ENCODE data around the gene KCTD18.
A peak's percentile ranks its signal among the peaks of the same experiment; 100 is the strongest.

DNA sequence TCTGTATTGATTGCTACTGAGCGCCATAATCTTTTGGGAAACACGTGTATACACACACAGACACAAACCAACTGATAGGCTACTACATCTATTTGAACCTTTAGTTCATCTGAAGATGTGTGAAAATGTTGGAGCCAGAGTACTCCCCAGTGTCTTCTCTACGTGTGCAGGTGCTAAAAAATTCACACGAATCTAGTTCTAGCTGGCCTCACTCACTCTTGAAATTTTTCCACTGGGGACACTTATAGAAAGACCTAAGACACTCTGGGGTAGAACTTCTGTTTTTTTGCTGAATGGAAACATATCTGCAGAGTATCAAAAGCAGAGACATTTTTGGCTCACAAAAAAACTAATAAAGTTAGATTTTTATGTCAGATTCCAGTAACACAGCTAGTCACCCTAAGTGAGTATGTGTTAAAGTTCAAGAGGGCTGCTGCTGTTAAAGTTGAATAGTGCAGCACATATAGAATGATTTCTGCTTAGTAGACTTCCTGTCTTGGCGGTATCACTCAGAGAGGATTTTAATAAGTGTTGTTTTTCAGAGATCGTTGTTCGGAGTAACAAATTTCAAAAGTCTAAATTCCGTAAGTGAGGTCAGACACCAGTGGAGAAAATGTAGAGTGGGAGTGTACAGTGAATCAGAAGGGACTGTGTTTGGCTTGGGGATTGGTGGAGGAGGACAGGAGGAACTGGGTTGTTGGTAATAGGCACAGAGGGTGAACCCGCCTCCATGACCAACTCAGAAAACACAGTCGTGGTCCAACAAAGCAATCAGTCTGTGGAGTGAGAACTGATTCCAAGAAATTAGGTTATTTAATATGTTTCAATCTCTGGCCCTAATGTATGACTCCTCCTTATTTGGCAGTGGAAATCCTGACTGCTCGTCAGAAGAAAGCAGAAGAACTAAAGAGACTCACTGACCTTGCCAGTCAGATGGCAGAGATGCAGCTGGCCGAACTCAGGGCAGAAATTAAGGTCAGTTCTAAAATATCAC lies 43.1 kb downstream of the KCTD18 start:
- TF ChIP-seq POLR2A (IDR thresholded peaks at IDR 0.05; ENCODE audit: low read depth) (no peak), EP300 (IDR thresholded peaks at IDR 0.05) (no peak), POLR2AphosphoS5 (IDR thresholded peaks at IDR 0.05) (peak in 1 of 2 donors; percentile 39)
- TF ChIP-seq, protein P1, sequence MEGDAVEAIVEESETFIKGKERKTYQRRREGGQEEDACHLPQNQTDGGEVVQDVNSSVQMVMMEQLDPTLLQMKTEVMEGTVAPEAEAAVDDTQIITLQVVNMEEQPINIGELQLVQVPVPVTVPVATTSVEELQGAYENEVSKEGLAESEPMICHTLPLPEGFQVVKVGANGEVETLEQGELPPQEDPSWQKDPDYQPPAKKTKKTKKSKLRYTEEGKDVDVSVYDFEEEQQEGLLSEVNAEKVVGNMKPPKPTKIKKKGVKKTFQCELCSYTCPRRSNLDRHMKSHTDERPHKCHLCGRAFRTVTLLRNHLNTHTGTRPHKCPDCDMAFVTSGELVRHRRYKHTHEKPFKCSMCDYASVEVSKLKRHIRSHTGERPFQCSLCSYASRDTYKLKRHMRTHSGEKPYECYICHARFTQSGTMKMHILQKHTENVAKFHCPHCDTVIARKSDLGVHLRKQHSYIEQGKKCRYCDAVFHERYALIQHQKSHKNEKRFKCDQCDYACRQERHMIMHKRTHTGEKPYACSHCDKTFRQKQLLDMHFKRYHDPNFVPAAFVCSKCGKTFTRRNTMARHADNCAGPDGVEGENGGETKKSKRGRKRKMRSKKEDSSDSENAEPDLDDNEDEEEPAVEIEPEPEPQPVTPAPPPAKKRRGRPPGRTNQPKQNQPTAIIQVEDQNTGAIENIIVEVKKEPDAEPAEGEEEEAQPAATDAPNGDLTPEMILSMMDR (IDR thresholded peaks at IDR 0.05) = no peak

All from esophagus muscularis mucosa (tissue), 4 donors.